GDM1 (cell line): ENCODE results near the gene NRG2.
A peak's percentile ranks its signal among the peaks of the same experiment; 100 is the strongest.

Experiments used
- DNase-seq: peaks from one replicate; lab custom pipeline; 2025; lab: John Stamatoyannopoulos, UW

Gene NRG2

GRCh38 chr5:139856714-139857113 is 186.4 kb downstream of the NRG2 start:
- DNase-seq: no peak

- no peak for DNase-seq
Observed at GRCh38 chr5:139855946-139856540, 187.1 kb downstream of the NRG2 start.

GRCh38 chr5:139855451-139855850 is 187.6 kb downstream of the NRG2 start:
- no peak for DNase-seq

GRCh38 chr5:139854953-139855352 is 188.1 kb downstream of the NRG2 start:
- DNase-seq: no peak

GRCh38 chr5:139854029-139854605 is 189.0 kb downstream of the NRG2 start:
- no peak for DNase-seq

- no peak for DNase-seq
Observed at GRCh38 chr5:139852696-139853095, 190.4 kb downstream of the NRG2 start.

- DNase-seq: no peak
Observed at GRCh38 chr5:139851558-139851957, 191.5 kb downstream of the NRG2 start.

GRCh38 chr5:139850423-139851016 is 192.6 kb downstream of the NRG2 start:
- no peak for DNase-seq

- no peak for DNase-seq
Observed at GRCh38 chr5:139849942-139850341, 193.2 kb downstream of the NRG2 start.

GRCh38 chr5:139849501-139849900 is 193.6 kb downstream of the NRG2 start:
- no peak for DNase-seq

- DNase-seq: no peak
Observed at GRCh38 chr5:139848508-139849100, 194.5 kb downstream of the NRG2 start.

- DNase-seq: no peak
Observed at GRCh38 chr5:139847790-139848507, 195.2 kb downstream of the NRG2 start.

GRCh38 chr5:139847091-139847490 is 196.0 kb downstream of the NRG2 start:
- DNase-seq: no peak

GRCh38 chr5:139845846-139846681 is 197.0 kb downstream of the NRG2 start:
- DNase-seq: no peak

- peak; percentile 40 for DNase-seq
Observed at GRCh38 chr5:139844472-139845145, 198.5 kb downstream of the NRG2 start.

- DNase-seq: no peak
Observed at GRCh38 chr5:139843991-139844390, 199.1 kb downstream of the NRG2 start.

- no peak for DNase-seq
Observed at GRCh38 chr5:139842321-139842720, 200.8 kb downstream of the NRG2 start.

- no peak for DNase-seq
Observed at GRCh38 chr5:139841549-139841948, 201.6 kb downstream of the NRG2 start.

GRCh38 chr5:139839918-139840317 is 203.2 kb downstream of the NRG2 start:
- no peak for DNase-seq

GRCh38 chr5:139839232-139839815 is 203.8 kb downstream of the NRG2 start:
- no peak for DNase-seq
